ENCODE results near the gene ST8SIA2.

DNA sequence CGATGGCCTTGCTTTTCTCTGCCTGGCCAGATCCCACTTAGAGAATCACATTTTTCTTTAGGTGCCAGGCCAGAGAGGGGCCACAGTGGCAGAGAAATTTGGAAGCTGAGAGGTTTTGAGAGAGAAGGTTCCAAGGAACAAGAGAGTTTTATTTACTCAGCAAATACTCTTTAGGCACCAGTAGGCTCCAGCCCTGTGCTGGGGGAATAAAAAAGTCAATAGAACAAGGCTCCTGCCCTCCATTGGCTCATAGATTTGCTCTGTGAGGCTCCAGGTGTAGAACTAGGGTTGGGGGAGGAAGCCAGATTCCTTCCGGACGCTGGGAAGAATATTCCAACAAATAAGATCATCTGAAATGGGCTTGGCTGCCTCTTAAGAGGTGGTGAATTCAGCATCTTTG, 59.9 kb downstream of the ST8SIA2 start:
- TF ChIP-seq EP300 (IDR thresholded peaks at IDR 0.05; ENCODE audit: low read depth) (no peak), POLR2A (IDR thresholded peaks at IDR 0.05) (no peak), POLR2AphosphoS5 (IDR thresholded peaks at IDR 0.05) (no peak)
- TF ChIP-seq, protein P1, sequence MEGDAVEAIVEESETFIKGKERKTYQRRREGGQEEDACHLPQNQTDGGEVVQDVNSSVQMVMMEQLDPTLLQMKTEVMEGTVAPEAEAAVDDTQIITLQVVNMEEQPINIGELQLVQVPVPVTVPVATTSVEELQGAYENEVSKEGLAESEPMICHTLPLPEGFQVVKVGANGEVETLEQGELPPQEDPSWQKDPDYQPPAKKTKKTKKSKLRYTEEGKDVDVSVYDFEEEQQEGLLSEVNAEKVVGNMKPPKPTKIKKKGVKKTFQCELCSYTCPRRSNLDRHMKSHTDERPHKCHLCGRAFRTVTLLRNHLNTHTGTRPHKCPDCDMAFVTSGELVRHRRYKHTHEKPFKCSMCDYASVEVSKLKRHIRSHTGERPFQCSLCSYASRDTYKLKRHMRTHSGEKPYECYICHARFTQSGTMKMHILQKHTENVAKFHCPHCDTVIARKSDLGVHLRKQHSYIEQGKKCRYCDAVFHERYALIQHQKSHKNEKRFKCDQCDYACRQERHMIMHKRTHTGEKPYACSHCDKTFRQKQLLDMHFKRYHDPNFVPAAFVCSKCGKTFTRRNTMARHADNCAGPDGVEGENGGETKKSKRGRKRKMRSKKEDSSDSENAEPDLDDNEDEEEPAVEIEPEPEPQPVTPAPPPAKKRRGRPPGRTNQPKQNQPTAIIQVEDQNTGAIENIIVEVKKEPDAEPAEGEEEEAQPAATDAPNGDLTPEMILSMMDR (IDR thresholded peaks at IDR 0.05): no peak

All from transverse colon (tissue), 4 donors.